CD4-positive, CD25-positive, alpha-beta regulatory T cell (primary cell): Measurements from ENCODE around the gene SCARB2. TPM values are rescaled to one million over a fixed set of nuclear protein-coding genes. Genes with fewer than 3 reads are reported as not detected.
A peak's percentile ranks its signal among the peaks of the same experiment; 100 is the strongest.

Experiments used
- ATAC-seq, 2 donors: fragments of 150-1000 bp; cut with Tn5 transposase; one replicate each; pipeline ENCODE4 v1.10.0; 2021; ENCODE audit warnings: low read depth in 2 of 2, moderate number of reproducible peaks in 2 of 2, moderate library complexity in 1 of 2
- DNase-seq, 3 donors: peaks; one replicate each; pipeline versions ENCODE4 v3.0.0 to v3.0.0-alpha.2; 2012 to 2022; ENCODE audit warnings: mixed read lengths in 1 of 3
- H3K27ac ChIP-seq: one replicate; pipeline ENCODE4 v1.7.0; 2013; ENCODE audit warnings: mild to moderate bottlenecking, low read length; ENCODE audit not compliant: insufficient read depth, poor library complexity, severe bottlenecking
- H3K27me3 ChIP-seq: one replicate; pipeline ENCODE4 v1.7.0; 2013; ENCODE audit warnings: low read length; ENCODE audit not compliant: control insufficient read depth, insufficient read depth
- H3K36me3 ChIP-seq: one replicate; pipeline ENCODE4 v1.7.0; 2013; ENCODE audit warnings: mild to moderate bottlenecking, low read length, moderate library complexity; ENCODE audit not compliant: control insufficient read depth, insufficient read depth
- H3K4me1 ChIP-seq: 2 replicates; pipeline ENCODE4 v1.7.0; 2013; ENCODE audit warnings: mild to moderate bottlenecking, low read length; ENCODE audit not compliant: insufficient read depth, control insufficient read depth, poor library complexity, severe bottlenecking
- H3K4me3 ChIP-seq: one replicate; pipeline ENCODE4 v1.7.0; 2013; ENCODE audit warnings: low read depth, mild to moderate bottlenecking, low read length, moderate library complexity
- H3K9me3 ChIP-seq, 2 experiments: 1 replicate in 1 of 2; 2 replicates in 1 of 2; pipeline ENCODE4 v1.7.0; 2013; ENCODE audit warnings: low read length in 2 of 2, mild to moderate bottlenecking in 1 of 2, moderate library complexity in 1 of 2; ENCODE audit not compliant: control insufficient read depth in 2 of 2
- H3K27ac Mint-ChIP-seq, 3 donors: one replicate each; pipeline ENCODE4 v1.8.0; 2020 to 2022; ENCODE audit warnings: mild to moderate bottlenecking in 3 of 3, mixed read lengths in 3 of 3, moderate library complexity in 2 of 3
- H3K27me3 Mint-ChIP-seq: one replicate; pipeline ENCODE4 v1.8.0; 2022; ENCODE audit warnings: mild to moderate bottlenecking, mixed read lengths
- H3K36me3 Mint-ChIP-seq: one replicate; pipeline ENCODE4 v1.8.0; 2020; ENCODE audit warnings: mixed read lengths
- H3K4me1 Mint-ChIP-seq, 4 donors: one replicate each; pipeline ENCODE4 v1.8.0; 2020 to 2022; ENCODE audit warnings: mixed read lengths in 4 of 4, mild to moderate bottlenecking in 1 of 4
- H3K4me3 Mint-ChIP-seq, 4 donors: one replicate each; pipeline ENCODE4 v1.8.0; 2020 to 2022; ENCODE audit warnings: mild to moderate bottlenecking in 4 of 4, mixed read lengths in 4 of 4, moderate library complexity in 3 of 4
- H3K9me3 Mint-ChIP-seq, 7 donors: one replicate each; pipeline ENCODE4 v1.8.0; 2020 to 2022; ENCODE audit warnings: mixed read lengths in 7 of 7, mild to moderate bottlenecking in 3 of 7, moderate library complexity in 2 of 7
- polyA plus RNA-seq, 4 donors: library from polyadenylated mRNA; unstranded; fragments of 300-500 nt; fragmentation: Illumina TruSeq; gene quantifications; one replicate each; pipeline ENCODE4 v1.2.3, GENCODE V29; 2021
- total RNA-seq: library from RNA; stranded (reverse); gene quantifications from one replicate; pipeline ENCODE4 v1.2.3, GENCODE V29; 2022

The SCARB2 gene
- total and polyA plus RNA-seq, 5 donors from 2014 or later, result 8.0 to 21.2 (median 10.6) TPM

- H3K27me3 Mint-ChIP-seq, result no peaks in the 10 kb centered on the region
- Histone ChIP-seq H3K4me3 (no peak overlapping the region), H3K4me1 (no peaks in the 10 kb centered on the region), H3K27me3 (no peaks in the 10 kb centered on the region), H3K36me3 (no peaks in the 10 kb centered on the region), H3K27ac (no peak overlapping the region), H3K9me3 (no peaks in the 10 kb centered on the region)
- H3K27ac Mint-ChIP-seq, result no peak overlapping the region
- H3K9me3 Mint-ChIP-seq, result no peaks in the 10 kb centered on the region
- DNase-seq (no peak), ATAC-seq (no peak)
- no peaks in the 10 kb centered on the region for H3K36me3 Mint-ChIP-seq
- H3K4me1 Mint-ChIP-seq, result peaks cover 11 to 37% (median 36%) of the 10 kb centered on the region in 4 donors
- no peak overlapping the region for H3K4me3 Mint-ChIP-seq
Observed at GRCh38 chr4:76205476-76205875, 8.1 kb downstream of the SCARB2 start.

- Mint-ChIP-seq H3K4me3 (no peak overlapping the region), H3K27me3 (no peaks in the 10 kb centered on the region), H3K36me3 (no peaks in the 10 kb centered on the region), H3K27ac (no peak overlapping the region), H3K9me3 (no peaks in the 10 kb centered on the region), H3K4me1 (peaks cover 11 to 38% (median 36%) of the 10 kb centered on the region in 4 donors)
- DNase-seq (no peak), ATAC-seq (no peak)
- Histone ChIP-seq H3K27me3 (no peaks in the 10 kb centered on the region), H3K4me1 (peaks cover 1% of the 10 kb centered on the region), H3K4me3 (no peak overlapping the region), H3K36me3 (no peaks in the 10 kb centered on the region), H3K9me3 (no peaks in the 10 kb centered on the region), H3K27ac (no peak overlapping the region)
Observed at GRCh38 chr4:76204936-76205335, 8.7 kb downstream of the SCARB2 start.

GRCh38 chr4:76203541-76203940, 10.1 kb downstream of the SCARB2 start:
- H3K36me3 Mint-ChIP-seq, result no peaks in the 10 kb centered on the region
- Histone ChIP-seq H3K27ac (no peak overlapping the region), H3K9me3 (no peaks in the 10 kb centered on the region), H3K36me3 (no peaks in the 10 kb centered on the region), H3K4me1 (peaks cover 9% of the 10 kb centered on the region), H3K27me3 (no peaks in the 10 kb centered on the region), H3K4me3 (no peak overlapping the region)
- H3K4me3 Mint-ChIP-seq, result no peak overlapping the region
- DNase-seq (no peak), ATAC-seq (no peak)
- H3K27ac Mint-ChIP-seq, result no peak overlapping the region
- H3K4me1 Mint-ChIP-seq, result peaks cover 14 to 42% (median 40%) of the 10 kb centered on the region in 4 donors
- no peaks in the 10 kb centered on the region for H3K27me3 Mint-ChIP-seq
- no peaks in the 10 kb centered on the region for H3K9me3 Mint-ChIP-seq

- Histone ChIP-seq H3K9me3 (no peaks in the 10 kb centered on the region), H3K27me3 (no peaks in the 10 kb centered on the region), H3K4me1 (peaks cover 19% of the 10 kb centered on the region), H3K36me3 (peaks cover 5% of the 10 kb centered on the region), H3K4me3 (no peak overlapping the region), H3K27ac (no peak overlapping the region)
- no peaks in the 10 kb centered on the region for H3K9me3 Mint-ChIP-seq
- peaks cover 15 to 53% (median 32%) of the 10 kb centered on the region in 4 donors for H3K4me1 Mint-ChIP-seq
- H3K36me3 Mint-ChIP-seq, result no peaks in the 10 kb centered on the region
- H3K27ac Mint-ChIP-seq, result peak overlapping the region in 1 of 3 donors; percentile 1
- H3K4me3 Mint-ChIP-seq, result no peak overlapping the region
- ATAC-seq, result no peak
- DNase-seq, result no peak
- H3K27me3 Mint-ChIP-seq, result no peaks in the 10 kb centered on the region
Observed at GRCh38 chr4:76201276-76201675, 12.3 kb downstream of the SCARB2 start.

- Histone ChIP-seq H3K4me3 (no peak overlapping the region), H3K4me1 (peaks cover 19% of the 10 kb centered on the region), H3K9me3 (no peaks in the 10 kb centered on the region), H3K36me3 (peaks cover 5% of the 10 kb centered on the region), H3K27ac (no peak overlapping the region), H3K27me3 (no peaks in the 10 kb centered on the region)
- DNase-seq (no peak), ATAC-seq (no peak)
- peaks cover 15 to 50% (median 31%) of the 10 kb centered on the region in 4 donors for H3K4me1 Mint-ChIP-seq
- peak overlapping the region in 2 of 3 donors; percentile 1 to 12 for H3K27ac Mint-ChIP-seq
- peaks cover under 1% of the 10 kb centered on the region for H3K36me3 Mint-ChIP-seq
- peak overlapping the region in 1 of 4 donors; percentile 80 for H3K4me3 Mint-ChIP-seq
- no peaks in the 10 kb centered on the region for H3K27me3 Mint-ChIP-seq
- H3K9me3 Mint-ChIP-seq, result no peaks in the 10 kb centered on the region
Observed at GRCh38 chr4:76200771-76201231, 12.8 kb downstream of the SCARB2 start.

GRCh38 chr4:76199664-76200211, 13.9 kb downstream of the SCARB2 start:
- H3K4me3 Mint-ChIP-seq, result peak overlapping the region in 2 of 4 donors; percentile 21 to 33
- H3K4me1 ChIP-seq, result peaks cover 19% of the 10 kb centered on the region
- peaks cover 15% of the 10 kb centered on the region for H3K36me3 ChIP-seq
- DNase-seq (peak in 1 of 3 donors; percentile 20), ATAC-seq (peak in 1 of 2 donors; percentile 38)
- H3K27ac ChIP-seq, result no peak overlapping the region
- H3K27me3 Mint-ChIP-seq, result no peaks in the 10 kb centered on the region
- H3K9me3 Mint-ChIP-seq, result no peaks in the 10 kb centered on the region
- peak overlapping the region in 2 of 3 donors; percentile 67 to 77 for H3K27ac Mint-ChIP-seq
- H3K27me3 ChIP-seq, result no peaks in the 10 kb centered on the region
- H3K4me3 ChIP-seq, result no peak overlapping the region
- peaks cover 15 to 43% (median 28%) of the 10 kb centered on the region in 4 donors for H3K4me1 Mint-ChIP-seq
- H3K36me3 Mint-ChIP-seq, result peaks cover 8% of the 10 kb centered on the region
- H3K9me3 ChIP-seq, result no peaks in the 10 kb centered on the region

GRCh38 chr4:76198411-76199237, 15.0 kb downstream of the SCARB2 start:
- no peak overlapping the region for H3K27ac ChIP-seq

More at GRCh38 chr4:76198411-76199237, 15.0 kb downstream of the SCARB2 start:
- peaks cover 19% of the 10 kb centered on the region for H3K4me1 ChIP-seq
- Mint-ChIP-seq H3K4me1 (peaks cover 15 to 42% (median 30%) of the 10 kb centered on the region in 4 donors), H3K27me3 (no peaks in the 10 kb centered on the region), H3K4me3 (no peak overlapping the region), H3K36me3 (peaks cover 20% of the 10 kb centered on the region), H3K27ac (peak overlapping the region; percentile 26 to 86 (median 74)), H3K9me3 (peaks cover 0 to 9% (median 0%) of the 10 kb centered on the region in 7 donors)
- ATAC-seq, result peak in 1 of 2 donors; percentile 35
- peak in 1 of 3 donors; percentile 43 for DNase-seq
- no peak overlapping the region for H3K4me3 ChIP-seq
- peaks cover 24% of the 10 kb centered on the region for H3K36me3 ChIP-seq
- H3K27me3 ChIP-seq, result no peaks in the 10 kb centered on the region
- no peaks in the 10 kb centered on the region for H3K9me3 ChIP-seq
